Neural cell (in vitro differentiated cells): ENCODE data around the gene DCANP1. TPM values are rescaled to one million over a fixed set of nuclear protein-coding genes. Genes with fewer than 3 reads are reported as not detected.

Experiments used
- H2AFZ ChIP-seq: fragments of 200-600, 300-800 bp; sonication (generic), shearing (Covaris generic); 2 replicates; pipeline ENCODE4 v1.6.0; 2014; ENCODE audit warnings: low read depth, mild to moderate bottlenecking, antibody characterized with exemption, low read length, moderate library complexity
- H3F3A ChIP-seq: fragments of 200-600 bp; shearing (Covaris generic); 2 replicates; pipeline ENCODE4 v1.6.1; 2016; ENCODE audit warnings: mild to moderate bottlenecking, moderate library complexity, mixed read lengths, antibody characterized with exemption, low read length; ENCODE audit not compliant: insufficient read depth, poor library complexity, severe bottlenecking
- H3K27ac ChIP-seq: fragments of 200-600, 300-800 bp; sonication (generic), shearing (Covaris generic); 2 replicates; pipeline ENCODE4 v1.5.1; 2014; ENCODE audit warnings: mild to moderate bottlenecking, low read length, moderate library complexity
- H3K27me3 ChIP-seq: fragments of 300-800, 200-600 bp; sonication (generic), shearing (Covaris generic); 2 replicates; pipeline ENCODE4 v1.6.0; 2014; ENCODE audit warnings: mild to moderate bottlenecking, low read depth, low read length, moderate library complexity; ENCODE audit not compliant: insufficient read depth
- H3K36me3 ChIP-seq: fragments of 300-800, 200-600 bp; sonication (generic), shearing (Covaris generic); 2 replicates; pipeline ENCODE4 v1.5.1; 2014; ENCODE audit warnings: mild to moderate bottlenecking, antibody characterized with exemption, low read length, moderate library complexity; ENCODE audit not compliant: insufficient read depth
- H3K4me2 ChIP-seq: fragments of 300-800, 200-600 bp; sonication (generic), shearing (Covaris generic); 2 replicates; pipeline ENCODE4 v1.6.0; 2014; ENCODE audit warnings: mild to moderate bottlenecking, low read length
- H3K4me3 ChIP-seq: fragments of 300-800, 200-600 bp; sonication (generic), shearing (Covaris generic); 2 replicates; pipeline ENCODE4 v1.5.1; 2014; ENCODE audit warnings: mild to moderate bottlenecking, low read length, moderate library complexity
- H3K79me2 ChIP-seq: fragments of 200-600 bp; shearing (Covaris generic); replicated peaks from 2 replicates; pipeline ENCODE4 v1.6.0; 2014; ENCODE audit warnings: mild to moderate bottlenecking, low read length, moderate library complexity; ENCODE audit not compliant: insufficient read depth
- H3K9ac ChIP-seq: fragments of 300-800, 200-600 bp; sonication (generic), shearing (Covaris generic); 2 replicates; pipeline ENCODE4 v1.6.1; 2016; ENCODE audit warnings: mild to moderate bottlenecking, low read length, mixed read lengths
- H3K9me2 ChIP-seq: fragments of 200-600 bp; shearing (Covaris generic); 2 replicates; pipeline ENCODE4 v1.6.1; 2016; ENCODE audit warnings: mild to moderate bottlenecking, low read length, mixed read lengths; ENCODE audit not compliant: insufficient read depth
- H3K9me3 ChIP-seq: fragments of 200-600, 300-800 bp; sonication (generic), shearing (Covaris generic); 2 replicates; pipeline ENCODE4 v1.6.1; 2016; ENCODE audit warnings: mild to moderate bottlenecking, mixed run types, low read length, moderate library complexity, mixed read lengths
- H4K20me1 ChIP-seq: fragments of 200-600 bp; shearing (Covaris generic); 2 replicates; pipeline ENCODE4 v1.6.1; 2016; ENCODE audit warnings: mild to moderate bottlenecking, mixed run types; ENCODE audit not compliant: insufficient read depth
- CTCF ChIP-seq: fragments of 450-650 bp; IDR thresholded peaks from 2 replicates; pipeline ENCODE4 v1.5.1; 2014; ENCODE audit warnings: antibody characterized with exemption, mild to moderate bottlenecking, moderate library complexity; ENCODE audit not compliant: poor library complexity, severe bottlenecking
- EP300 ChIP-seq: fragments of 450-650 bp; conservative IDR thresholded peaks from 2 replicates; pipeline ENCODE4 v1.6.1; 2014; ENCODE audit warnings: antibody characterized with exemption, mild to moderate bottlenecking, moderate library complexity; ENCODE audit not compliant: poor library complexity, severe bottlenecking
- EZH2 ChIP-seq: fragments of 200-600, 300-800 bp; shearing (Covaris generic), sonication (generic); IDR thresholded peaks from 2 replicates; pipeline ENCODE4 v1.6.1; 2014; ENCODE audit warnings: antibody characterized with exemption, low read length, borderline replicate concordance, mild to moderate bottlenecking; ENCODE audit not compliant: insufficient read depth, poor library complexity, severe bottlenecking
- MXI1 ChIP-seq: fragments of 450-650 bp; conservative IDR thresholded peaks from 2 replicates; pipeline ENCODE4 v1.6.1; 2014; ENCODE audit warnings: antibody characterized with exemption, mild to moderate bottlenecking; ENCODE audit not compliant: poor library complexity, severe bottlenecking
- POLR2AphosphoS5 ChIP-seq: IDR thresholded peaks from 2 replicates; pipeline ENCODE4 v1.6.1; 2012
- RAD21 ChIP-seq: fragments of 450-650 bp; conservative IDR thresholded peaks from 2 replicates; pipeline ENCODE4 v1.6.1; 2014; ENCODE audit warnings: antibody characterized with exemption, mild to moderate bottlenecking, moderate library complexity
- REST ChIP-seq: IDR thresholded peaks from 2 replicates; pipeline ENCODE4 v1.6.1; 2012; ENCODE audit warnings: borderline replicate concordance
- SMC3 ChIP-seq: fragments of 450-650 bp; conservative IDR thresholded peaks from 2 replicates; pipeline ENCODE4 v1.6.1; 2014; ENCODE audit warnings: antibody characterized with exemption, mild to moderate bottlenecking, moderate library complexity; ENCODE audit not compliant: poor library complexity
- TAF1 ChIP-seq: IDR thresholded peaks from 2 replicates; pipeline ENCODE4 v1.6.1; 2012; ENCODE audit warnings: low read depth
- polyA plus RNA-seq: library from polyadenylated mRNA; depleted of rRNA; stranded (reverse); fragments of >200 nt; gene quantifications from 2 replicates; pipeline ENCODE4 v1.2.3, GENCODE V29; 2014

The DCANP1 gene
- polyA plus RNA-seq, 1 donor from 2014 or later: not detected

- Histone ChIP-seq H3K27me3 (no peaks in the 10 kb centered on the region), H3K4me2 (no peak overlapping the region), H3K9me2 (no peaks in the 10 kb centered on the region), H3K36me3 (no peaks in the 10 kb centered on the region), H3K9ac (no peak overlapping the region), H3F3A (no peaks in the 10 kb centered on the region), H3K4me3 (no peak overlapping the region), H4K20me1 (no peaks in the 10 kb centered on the region), H3K27ac (no peak overlapping the region), H2AFZ (no peak overlapping the region), H3K9me3 (no peaks in the 10 kb centered on the region), H3K79me2 (no peaks in the 10 kb centered on the region)
- TF ChIP-seq RAD21 (no peak), SMC3 (no peak), POLR2AphosphoS5 (no peak), MXI1 (no peak), REST (no peak), EP300 (no peak), TAF1 (no peak), EZH2 (no peak), CTCF (no peak)
Measured at GRCh38 chr5:135450952-135451351, 3.8 kb upstream of the DCANP1 start.

GRCh38 chr5:135450336-135450735, 3.2 kb upstream of the DCANP1 start:
- no peaks in the 10 kb centered on the region for H4K20me1 ChIP-seq
- H3K9ac ChIP-seq: no peak overlapping the region
- H2AFZ ChIP-seq: no peak overlapping the region
- no peak overlapping the region for H3K27ac ChIP-seq
- H3K79me2 ChIP-seq: no peaks in the 10 kb centered on the region
- H3K9me3 ChIP-seq: no peaks in the 10 kb centered on the region
- no peaks in the 10 kb centered on the region for H3K9me2 ChIP-seq
- H3K36me3 ChIP-seq: no peaks in the 10 kb centered on the region
- H3K4me3 ChIP-seq: no peak overlapping the region
- H3K27me3 ChIP-seq: no peaks in the 10 kb centered on the region
- H3K4me2 ChIP-seq: no peak overlapping the region
- TF ChIP-seq TAF1: no peak
- TF ChIP-seq REST: no peak
- no peak for TF ChIP-seq RAD21
- TF ChIP-seq SMC3: no peak
- no peak for TF ChIP-seq CTCF
- no peak for TF ChIP-seq EP300
- TF ChIP-seq EZH2: no peak
- no peak for TF ChIP-seq POLR2AphosphoS5
- TF ChIP-seq MXI1: no peak
- H3F3A ChIP-seq: no peaks in the 10 kb centered on the region
